ENCODE data around the gene CLDN3.

- TF ChIP-seq, protein P1, sequence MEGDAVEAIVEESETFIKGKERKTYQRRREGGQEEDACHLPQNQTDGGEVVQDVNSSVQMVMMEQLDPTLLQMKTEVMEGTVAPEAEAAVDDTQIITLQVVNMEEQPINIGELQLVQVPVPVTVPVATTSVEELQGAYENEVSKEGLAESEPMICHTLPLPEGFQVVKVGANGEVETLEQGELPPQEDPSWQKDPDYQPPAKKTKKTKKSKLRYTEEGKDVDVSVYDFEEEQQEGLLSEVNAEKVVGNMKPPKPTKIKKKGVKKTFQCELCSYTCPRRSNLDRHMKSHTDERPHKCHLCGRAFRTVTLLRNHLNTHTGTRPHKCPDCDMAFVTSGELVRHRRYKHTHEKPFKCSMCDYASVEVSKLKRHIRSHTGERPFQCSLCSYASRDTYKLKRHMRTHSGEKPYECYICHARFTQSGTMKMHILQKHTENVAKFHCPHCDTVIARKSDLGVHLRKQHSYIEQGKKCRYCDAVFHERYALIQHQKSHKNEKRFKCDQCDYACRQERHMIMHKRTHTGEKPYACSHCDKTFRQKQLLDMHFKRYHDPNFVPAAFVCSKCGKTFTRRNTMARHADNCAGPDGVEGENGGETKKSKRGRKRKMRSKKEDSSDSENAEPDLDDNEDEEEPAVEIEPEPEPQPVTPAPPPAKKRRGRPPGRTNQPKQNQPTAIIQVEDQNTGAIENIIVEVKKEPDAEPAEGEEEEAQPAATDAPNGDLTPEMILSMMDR (IDR thresholded peaks at IDR 0.05; ENCODE audit: low read depth, low read length): no peak
- TF ChIP-seq POLR2A (IDR thresholded peaks at IDR 0.05; ENCODE audit: extremely low read depth, insufficient read length): no peak
- TF ChIP-seq, protein P2, sequence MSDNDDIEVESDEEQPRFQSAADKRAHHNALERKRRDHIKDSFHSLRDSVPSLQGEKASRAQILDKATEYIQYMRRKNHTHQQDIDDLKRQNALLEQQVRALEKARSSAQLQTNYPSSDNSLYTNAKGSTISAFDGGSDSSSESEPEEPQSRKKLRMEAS (IDR thresholded peaks at IDR 0.05; ENCODE audit: low read depth, low read length): no peak
Measured at GRCh38 chr7:73723813-73724212, 46.3 kb downstream of the CLDN3 start.

Measured in NB4 (cell line).